Right lobe of liver (tissue), 4 donors: ENCODE results near the gene ABHD12B.

ENCODE experiments used
- CTCF ChIP-seq, 4 donors: fragments of 200-600 bp in 3 of 4; fragments of 450-650 bp in 1 of 4; IDR thresholded peaks; one replicate each; pipeline versions ENCODE4 v1.5.1 to v1.8.0; 2016 to 2022; ENCODE audit warnings: antibody characterized with exemption in 4 of 4, mild to moderate bottlenecking in 2 of 4
- POLR2A ChIP-seq: fragments of 450-650 bp; IDR thresholded peaks from one replicate; pipeline ENCODE4 v1.6.1; 2017; ENCODE audit warnings: antibody characterized with exemption, mild to moderate bottlenecking
- donor health status: DM: no; HTN: no; CAD: no.
- donor health status: DM: no; HTN: no; CAD: no.
- donor health status: DM: no; HTN: yes; CAD: no.

- no peak for TF ChIP-seq CTCF (IDR thresholded peaks at IDR 0.05)
- TF ChIP-seq POLR2A = no peak
These were observed 46.5 kb upstream of the ABHD12B start for GRCh38 chr14:50825307-50825706.
